HepG2 (cell line): Measurements from ENCODE around the gene RAB11FIP5. TPM values are rescaled to one million over a fixed set of nuclear protein-coding genes. Genes with fewer than 3 reads are reported as not detected.

Source experiments
- ATAC-seq: fragments of 200-7000 bp; cut with Tn5 transposase; 3 replicates; pipeline ENCODE4 v1.9.1; 2020; ENCODE audit warnings: mild to moderate bottlenecking, moderate library complexity
- BruUV-seq: library from RNA; stranded (reverse); fragments of 400-500 nt; replicated peaks from 2 replicates; lab custom pipeline; 2021; lab: Mats Ljungman, UMichigan
- CTCF ChIA-PET: fragments of 300-600 bp; formaldehyde crosslinking; extraction: SDS; loops from one replicate; lab custom pipeline; 2021; ENCODE audit warnings: low total read pairs, inconsistent platforms, low intra/inter-chr PET ratio; lab: Yijun Ruan, JAX
- POLR2A ChIA-PET: fragments of 350-600 bp; sonication (Branson Sonifier 250); formaldehyde crosslinking; loops from one replicate; lab custom pipeline; 2020; ENCODE audit warnings: antibody characterized with exemption, inconsistent platforms; lab: Yijun Ruan, JAX
- DNase-seq: peaks from one replicate; pipeline ENCODE4 v3.0.0-alpha.2; 2015; ENCODE audit warnings: low spot score
- FAIRE-seq: peaks from 3 replicates; lab custom pipeline; 2011; peaks lifted over from hg19 to GRCh38; lab: Jason Lieb, UNC
- H2AFZ ChIP-seq: one replicate; pipeline ENCODE4 v1.6.1; 2011; ENCODE audit warnings: low read length, inconsistent platforms
- H3K27ac ChIP-seq: fragments of 300-600 bp; 3 replicates; pipeline ENCODE4 v1.8.0; 2011; ENCODE audit warnings: mixed run types, mild to moderate bottlenecking, mixed read lengths, low read length, inconsistent platforms; ENCODE audit not compliant: insufficient read depth; ENCODE audit errors: extremely low read length
- H3K27me3 ChIP-seq, 2 experiments: fragments of 200-600 bp in 1 of 2; 2 replicates in 1 of 2; 3 replicates in 1 of 2; pipeline versions ENCODE4 v1.6.0 to v1.8.0; 2011; ENCODE audit warnings: low read length in 2 of 2, mild to moderate bottlenecking in 2 of 2, moderate library complexity in 2 of 2, inconsistent platforms in 1 of 2; ENCODE audit not compliant: insufficient read depth in 2 of 2, control insufficient read depth in 1 of 2
- H3K36me3 ChIP-seq, 2 experiments: fragments of 200-600 bp in 1 of 2; replicated peaks in 1 of 2; 2 replicates in 1 of 2; 3 replicates in 1 of 2; pipeline versions ENCODE4 v1.5.1 to v1.8.0; 2011; ENCODE audit warnings: low read length in 2 of 2, inconsistent platforms in 1 of 2; ENCODE audit not compliant: insufficient read depth in 2 of 2, control insufficient read depth in 1 of 2
- H3K4me1 ChIP-seq: 2 replicates; pipeline ENCODE4 v1.5.1; 2012; ENCODE audit warnings: low read length, inconsistent platforms; ENCODE audit not compliant: insufficient read depth
- H3K4me2 ChIP-seq: 2 replicates; pipeline ENCODE4 v1.6.0; 2011; ENCODE audit warnings: low read depth, low read length, inconsistent platforms
- H3K4me3 ChIP-seq, 3 experiments: fragments of 200-600 bp in 1 of 3; sonication (generic), shearing (Covaris generic) in 1 of 3; replicated peaks in 1 of 3; 2 replicates each; pipeline ENCODE4 v1.5.1; 2011 to 2016; ENCODE audit warnings: low read length in 3 of 3, inconsistent platforms in 2 of 3, low read depth in 2 of 3, mild to moderate bottlenecking in 2 of 3, control low read depth in 1 of 3, mixed read lengths in 1 of 3; ENCODE audit not compliant: insufficient read depth in 1 of 3
- H3K79me2 ChIP-seq: one replicate; pipeline ENCODE4 v1.6.1; 2011; ENCODE audit warnings: low read length, inconsistent platforms; ENCODE audit not compliant: insufficient read depth
- H3K9ac ChIP-seq: 2 replicates; pipeline ENCODE4 v1.6.0; 2011; ENCODE audit warnings: mild to moderate bottlenecking, low read depth, low read length, inconsistent platforms; ENCODE audit not compliant: insufficient read depth
- H3K9me3 ChIP-seq: 2 replicates; pipeline ENCODE4 v1.5.1; 2012; ENCODE audit warnings: mild to moderate bottlenecking, low read length
- H4K20me1 ChIP-seq: 2 replicates; pipeline ENCODE4 v1.6.0; 2011; ENCODE audit warnings: inconsistent platforms, mild to moderate bottlenecking, low read length, moderate library complexity; ENCODE audit not compliant: insufficient read depth
- CREB1 ChIP-seq, 2 experiments: fragments of 450-650 bp in 1 of 2; IDR thresholded peaks; 2 replicates each; pipeline ENCODE4 v1.6.1; 2016 to 2017; ENCODE audit warnings: control low read depth in 1 of 2, mild to moderate bottlenecking in 1 of 2, missing compliant biosample characterization in 1 of 2, missing genetic modification characterization in 1 of 2
- HOXA5 ChIP-seq: sonication (generic); formaldehyde crosslinking; IDR thresholded peaks from 2 replicates; pipeline ENCODE4 v1.4.0; 2020; ENCODE audit warnings: missing genetic modification reagents
- SCMH1 ChIP-seq: sonication (generic); formaldehyde crosslinking; IDR thresholded peaks from 2 replicates; pipeline ENCODE4 v1.9.0; 2021; ENCODE audit warnings: missing genetic modification reagents, mild to moderate bottlenecking, borderline replicate concordance
- ZNF263 ChIP-seq: sonication (generic); formaldehyde crosslinking; IDR thresholded peaks from 2 replicates; pipeline ENCODE4 v1.4.0; 2020; ENCODE audit warnings: missing genetic modification reagents
- WGBS: methylation state at CpG from one replicate; pipeline ENCODE4 v1.1.6; 2017; ENCODE audit warnings: low lambda C conversion rate; 5-methylcytosine and 5-hydroxymethylcytosine counted together
- in situ Hi-C: cut with HindIII; loops from 2 replicates; pipeline ENCODE4 v1.10.0; 2017; ENCODE audit warnings: low pct_unique_long_range_greater_than_20kb; ENCODE audit not compliant: extremely low pct_ligation_motif_present
- intact Hi-C: fragments of 100-400 bp; cut with micrococcal nuclease; formaldehyde crosslinking; loops from one replicate; pipeline ENCODE4 v1.10.0; 2022; ENCODE audit not compliant: unreplicated experiment
- polyA plus RNA-seq, 8 experiments: library from polyadenylated mRNA; depleted of rRNA in 3 of 8; stranded (reverse) in 7 of 8; unstranded in 1 of 8; fragments of >200 nt; fragmentation: Illumina TruSeq in 4 of 8; extraction: Trizol in 4 of 8; gene quantifications; 2 replicates each; pipeline versions ENCODE4 v1.2.1 to v1.2.3, GENCODE V29; 2011 to 2016; ENCODE audit warnings: low read depth in 4 of 8, missing spikeins in 1 of 8, mixed read lengths in 1 of 8; ENCODE audit not compliant: insufficient read depth in 1 of 8
- total RNA-seq, 5 experiments: library from RNA; depleted of rRNA; stranded (reverse); fragments of >200 nt; fragmentation: Illumina TruSeq; extraction: Trizol; gene quantifications; 2 replicates each; pipeline ENCODE4 v1.2.3, GENCODE V29; 2016; ENCODE audit warnings: low read depth in 1 of 5
- TF ChIP-seq, protein P1 (sequence below): sonication (generic); formaldehyde crosslinking; IDR thresholded peaks from 2 replicates; pipeline ENCODE4 v1.5.1; 2020; ENCODE audit warnings: mild to moderate bottlenecking, moderate library complexity, missing genetic modification reagents

RAB11FIP5 gene
- total and polyA plus RNA-seq, 2 of the 13 experiments (the other 11 are each of a cell fraction or from before 2014, with no cell fraction given): 9.4 to 22.9 TPM

GRCh38 chr2:73142937-73143336 lies 30.2 kb upstream of the RAB11FIP5 start:
- in situ Hi-C loops: no loop called here
- Histone ChIP-seq H3K4me3 (peak overlapping the region in 2 of 3 experiments; percentile 2 to 37; a peak in 2 of 6 replicates), H3K4me2 (peak overlapping the region; percentile 69), H3K27me3 (peaks cover 0 to 9% of the 10 kb centered on the region in 2 experiments; a peak in 2 of 5 replicates), H3K9ac (peak overlapping the region; percentile 9; the same call in 1 of the 2 replicates), H3K27ac (no peak overlapping the region), H3K79me2 (no peaks in the 10 kb centered on the region), H4K20me1 (no peaks in the 10 kb centered on the region), H2AFZ (peak overlapping the region; percentile 66), H3K4me1 (no peaks in the 10 kb centered on the region), H3K9me3 (no peaks in the 10 kb centered on the region), H3K36me3 (no peaks in the 10 kb centered on the region)
- POLR2A ChIA-PET: interaction anchor here (1.3 kb wide), 1 partner anchor 91 kb away, joined by 3 read pairs; the partner anchor contains the start of genes CCT7 and PRADC1
- BruUV-seq: no TSS peak
- FAIRE-seq: no peak
- intact Hi-C loops: no loop called here
- DNase-seq: no peak
- peak; percentile 81 for TF ChIP-seq ZNF263 (CRISPR knock-in tag)
- TF ChIP-seq, protein P1, sequence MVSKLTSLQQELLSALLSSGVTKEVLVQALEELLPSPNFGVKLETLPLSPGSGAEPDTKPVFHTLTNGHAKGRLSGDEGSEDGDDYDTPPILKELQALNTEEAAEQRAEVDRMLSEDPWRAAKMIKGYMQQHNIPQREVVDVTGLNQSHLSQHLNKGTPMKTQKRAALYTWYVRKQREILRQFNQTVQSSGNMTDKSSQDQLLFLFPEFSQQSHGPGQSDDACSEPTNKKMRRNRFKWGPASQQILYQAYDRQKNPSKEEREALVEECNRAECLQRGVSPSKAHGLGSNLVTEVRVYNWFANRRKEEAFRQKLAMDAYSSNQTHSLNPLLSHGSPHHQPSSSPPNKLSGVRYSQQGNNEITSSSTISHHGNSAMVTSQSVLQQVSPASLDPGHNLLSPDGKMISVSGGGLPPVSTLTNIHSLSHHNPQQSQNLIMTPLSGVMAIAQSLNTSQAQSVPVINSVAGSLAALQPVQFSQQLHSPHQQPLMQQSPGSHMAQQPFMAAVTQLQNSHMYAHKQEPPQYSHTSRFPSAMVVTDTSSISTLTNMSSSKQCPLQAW (CRISPR knock-in tag): no peak
- 0 out of 2 replicates have a peak, but pooled peaks have one; percentile 24 for TF ChIP-seq SCMH1 (CRISPR knock-in tag)
- 13% methylated on average over 2 of the region's 2 CpGs for WGBS
- ATAC-seq: peak; percentile 76
- CTCF ChIA-PET: no interaction called here

DNA sequence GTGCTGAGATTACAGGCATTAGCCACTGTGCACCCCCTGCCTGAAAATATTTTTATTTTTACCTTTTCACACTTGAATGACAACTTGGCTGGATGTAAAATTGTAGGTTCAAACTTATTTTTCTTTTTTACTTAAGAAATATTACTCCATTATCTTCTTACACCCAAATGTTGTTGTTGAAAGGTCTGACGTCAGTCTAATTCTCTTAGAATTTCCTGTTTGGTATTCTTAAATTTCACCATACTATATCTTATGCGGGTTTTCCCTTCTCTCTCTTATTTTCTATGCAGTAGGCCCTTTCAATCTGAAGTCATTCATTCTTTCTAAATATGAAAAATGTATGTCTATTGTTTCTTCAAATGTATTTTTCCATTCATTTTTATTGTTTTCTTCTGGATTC lies 29.1 kb upstream of the RAB11FIP5 start:
- ChIA-PET CTCF (no interaction called here), POLR2A (no interaction called here)
- Histone ChIP-seq H3K27me3 (peaks cover 0 to 8% of the 10 kb centered on the region in 2 experiments; a peak in 2 of 5 replicates), H3K9ac (no peak overlapping the region), H3K27ac (no peak overlapping the region), H3K4me2 (no peak overlapping the region), H2AFZ (no peak overlapping the region), H3K36me3 (no peaks in the 10 kb centered on the region), H3K79me2 (no peaks in the 10 kb centered on the region), H3K9me3 (no peaks in the 10 kb centered on the region), H3K4me3 (no peak overlapping the region), H4K20me1 (no peaks in the 10 kb centered on the region), H3K4me1 (no peaks in the 10 kb centered on the region)
- 54% methylated on average over 2 of the region's 2 CpGs for WGBS
- intact Hi-C loops (no loop called here), in situ Hi-C loops (no loop called here)
- BruUV-seq: no TSS peak
- ATAC-seq (no peak), DNase-seq (no peak), FAIRE-seq (no peak)
- peak; percentile 32; the same call in 1 of the 2 replicates for TF ChIP-seq CREB1 (IDR thresholded peaks at IDR 0.05)
- TF ChIP-seq CREB1 (CRISPR knock-in tag; IDR thresholded peaks at IDR 0.05): no peak
- TF ChIP-seq HOXA5 (CRISPR knock-in tag): no peak
